Activated naive CD4-positive, alpha-beta T cell treated with anti-CD3 and anti-CD28 coated beads, Interleukin-2, amount 50 U/mL, for 16 hours (primary cell): Measurements from ENCODE around the gene TTC36.
"Not testable (repeated sequence)": the region's sequence is repeated elsewhere in the genome, so short reads cannot be mapped to it uniquely, and the experiment has no call there.

Experiments used
- DNase-seq: peaks from one replicate; pipeline ENCODE4 v3.0.0-alpha.2; 2020

Gene TTC36, protein sequence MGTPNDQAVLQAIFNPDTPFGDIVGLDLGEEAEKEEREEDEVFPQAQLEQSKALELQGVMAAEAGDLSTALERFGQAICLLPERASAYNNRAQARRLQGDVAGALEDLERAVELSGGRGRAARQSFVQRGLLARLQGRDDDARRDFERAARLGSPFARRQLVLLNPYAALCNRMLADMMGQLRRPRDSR

DNA sequence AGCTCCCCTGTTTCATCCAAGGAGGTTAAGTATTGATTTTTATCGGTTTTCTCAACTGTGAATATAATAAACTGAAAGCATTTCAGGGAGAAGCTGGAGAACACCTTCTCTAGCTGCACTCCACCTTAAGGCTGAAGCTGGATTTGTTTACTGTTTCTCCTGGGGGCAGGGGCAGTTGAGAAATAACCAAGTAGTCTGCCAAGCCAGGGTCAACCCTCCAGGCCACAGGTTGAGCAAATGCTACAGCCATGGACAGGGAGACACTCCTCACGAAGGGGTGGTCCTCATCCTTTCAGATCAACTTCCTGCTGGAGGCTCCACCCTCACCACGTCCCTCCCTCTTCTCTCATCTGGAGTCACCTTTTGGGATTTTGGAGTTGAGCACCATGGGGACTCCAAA is at the start of gene TTC36:
Gene TTC36, plus strand, starts transcription at position 366 of the 400 bp plus-strand sequence. Its CDS starts 21 bp downstream, at position 387.
- no peak for DNase-seq

DNA sequence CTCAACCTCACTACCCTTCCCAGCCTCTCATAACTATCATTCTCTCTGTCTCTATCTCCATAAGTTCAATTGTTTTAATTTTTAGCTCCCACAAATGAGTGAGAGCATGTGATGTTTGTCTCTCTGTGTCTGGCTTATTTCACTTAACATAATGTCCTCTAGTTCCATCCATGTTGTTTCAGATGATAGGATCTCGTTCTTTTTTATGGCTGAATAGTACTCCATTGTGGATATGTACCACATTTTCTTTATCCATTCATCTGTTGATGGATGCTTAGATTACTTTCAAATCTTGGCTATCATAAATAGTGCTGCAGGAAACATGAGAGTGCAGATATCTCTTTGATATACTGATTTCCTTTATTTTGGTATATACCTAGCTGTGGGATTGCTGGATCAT is 46.0 kb upstream of the TTC36 start:
- DNase-seq: not testable (repeated sequence)

DNA sequence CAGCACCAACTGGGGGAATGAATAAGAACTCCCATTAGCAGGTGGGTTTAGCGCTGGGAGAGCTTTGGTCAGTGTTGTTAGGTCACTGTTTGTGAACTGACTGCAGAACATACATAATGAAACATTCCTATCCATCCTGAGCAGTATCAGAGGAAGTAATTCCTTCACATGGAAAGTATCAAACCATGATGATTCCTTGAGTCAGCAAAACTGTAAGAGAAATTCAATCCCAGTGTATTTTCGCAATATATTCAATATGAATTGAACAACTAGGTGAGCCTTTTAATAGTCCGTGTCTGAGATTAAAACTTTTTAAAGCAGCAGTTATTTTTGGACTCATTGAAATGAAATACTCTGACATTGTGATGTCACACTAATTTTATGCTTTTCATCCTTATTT is 42.9 kb upstream of the TTC36 start:
- DNase-seq: no peak

DNA sequence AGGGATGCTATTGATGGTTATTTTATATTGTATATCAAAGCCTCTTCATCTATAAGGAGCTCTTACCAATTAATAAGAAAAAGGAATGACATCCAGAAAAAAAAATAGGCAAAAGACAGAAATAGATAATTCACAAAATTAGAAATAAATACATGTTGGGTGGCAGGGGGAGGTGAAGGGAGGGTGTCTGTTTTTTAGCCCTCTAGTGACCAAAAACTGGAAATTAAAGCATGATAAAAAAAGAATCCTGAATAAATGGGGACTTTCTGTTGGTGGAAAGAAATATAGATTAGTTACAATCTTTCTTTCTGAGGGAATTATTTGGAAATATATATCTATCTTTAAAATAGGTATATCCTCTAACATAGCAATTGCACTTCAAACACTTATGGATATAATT is 42.0 kb upstream of the TTC36 start:
- DNase-seq: no peak

DNA sequence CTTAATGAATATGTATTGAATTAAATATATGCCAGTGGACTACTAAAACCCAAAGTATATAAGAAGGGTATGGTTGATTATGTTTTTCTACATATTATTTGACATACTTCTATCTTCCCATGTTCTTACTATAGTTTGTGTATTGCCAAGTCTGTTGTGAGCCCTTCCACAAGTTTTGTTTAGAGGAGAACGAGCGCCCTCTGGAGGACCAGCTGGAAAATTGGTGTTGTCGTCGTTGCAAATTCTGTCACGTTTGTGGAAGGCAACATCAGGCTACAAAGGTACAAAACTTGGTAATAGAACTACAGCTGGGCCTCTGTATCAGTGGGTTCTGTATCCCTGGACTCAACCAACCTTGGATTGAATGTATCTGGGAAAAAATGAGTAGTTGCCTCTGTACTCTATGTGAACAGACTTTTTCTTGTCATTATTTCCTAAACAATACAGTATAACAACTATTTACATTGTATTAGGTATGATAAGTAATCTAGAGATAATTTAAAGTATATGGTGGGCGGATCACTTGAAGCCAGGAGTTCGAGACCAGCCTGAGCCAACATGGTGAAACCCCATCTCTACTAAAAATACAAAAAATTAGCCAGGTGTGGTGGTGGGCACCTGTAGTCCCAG is 38.7 kb upstream of the TTC36 start:
- DNase-seq: peak; percentile 78

DNA sequence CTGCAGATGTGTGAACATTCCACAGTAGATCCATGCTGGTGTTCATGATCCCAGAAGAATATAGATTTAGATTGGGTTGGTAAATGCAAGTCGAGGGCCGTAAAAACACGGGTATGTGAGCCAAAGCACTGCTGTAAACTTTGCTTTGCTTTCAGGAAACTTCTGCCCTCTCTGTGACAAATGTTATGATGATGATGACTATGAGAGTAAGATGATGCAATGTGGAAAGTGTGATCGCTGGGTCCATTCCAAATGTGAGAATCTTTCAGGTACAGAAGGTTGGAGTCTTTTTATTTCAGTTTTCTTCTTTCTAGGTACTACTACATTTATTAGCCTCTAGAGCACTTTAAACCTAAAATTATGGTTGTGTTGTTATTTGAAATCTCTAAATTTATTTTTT is 36.2 kb upstream of the TTC36 start:
- DNase-seq: no peak

DNA sequence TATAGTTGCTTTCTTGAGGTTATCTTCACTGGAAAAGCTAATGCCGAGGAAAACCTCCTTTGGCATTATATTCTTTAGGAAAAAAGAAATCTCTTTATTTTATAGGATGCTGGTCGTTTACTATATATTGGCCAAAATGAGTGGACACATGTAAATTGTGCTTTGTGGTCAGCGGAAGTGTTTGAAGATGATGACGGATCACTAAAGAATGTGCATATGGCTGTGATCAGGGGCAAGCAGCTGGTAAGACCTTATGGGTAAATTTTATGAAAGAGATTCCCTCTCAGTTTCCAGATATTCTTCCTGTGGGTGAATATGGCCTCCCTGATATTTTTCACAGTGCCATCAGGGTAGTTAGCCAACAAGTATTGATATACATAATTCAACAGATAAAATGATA is 29.4 kb upstream of the TTC36 start:
- DNase-seq: no peak

DNA sequence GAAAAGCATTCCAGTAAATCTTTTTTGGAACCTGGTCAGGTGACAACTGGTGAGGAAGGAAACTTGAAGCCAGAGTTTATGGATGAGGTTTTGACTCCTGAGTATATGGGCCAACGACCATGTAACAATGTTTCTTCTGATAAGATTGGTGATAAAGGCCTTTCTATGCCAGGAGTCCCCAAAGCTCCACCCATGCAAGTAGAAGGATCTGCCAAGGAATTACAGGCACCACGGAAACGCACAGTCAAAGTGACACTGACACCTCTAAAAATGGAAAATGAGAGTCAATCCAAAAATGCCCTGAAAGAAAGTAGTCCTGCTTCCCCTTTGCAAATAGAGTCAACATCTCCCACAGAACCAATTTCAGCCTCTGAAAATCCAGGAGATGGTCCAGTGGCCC is 24.1 kb upstream of the TTC36 start:
- no peak for DNase-seq

DNA sequence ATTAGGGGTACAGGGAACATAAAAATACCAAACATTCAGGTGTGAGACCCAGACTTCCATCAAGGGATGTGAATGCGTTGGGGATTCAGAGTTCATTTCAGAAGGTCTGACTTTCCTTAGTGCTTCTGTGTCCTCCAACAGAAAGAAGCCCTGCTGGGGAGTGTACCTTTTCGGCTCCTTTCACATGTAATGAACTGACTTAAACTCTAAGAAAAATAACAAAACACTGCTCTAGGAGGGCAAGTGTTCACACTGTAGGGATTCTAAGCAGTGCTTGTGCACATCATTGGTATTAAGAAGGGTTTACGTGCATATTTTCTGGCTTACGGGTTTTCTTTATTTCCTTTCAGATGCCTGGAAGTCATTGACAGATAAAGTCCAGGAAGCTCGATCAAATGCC is 15.7 kb upstream of the TTC36 start:
- DNase-seq: no peak

DNA sequence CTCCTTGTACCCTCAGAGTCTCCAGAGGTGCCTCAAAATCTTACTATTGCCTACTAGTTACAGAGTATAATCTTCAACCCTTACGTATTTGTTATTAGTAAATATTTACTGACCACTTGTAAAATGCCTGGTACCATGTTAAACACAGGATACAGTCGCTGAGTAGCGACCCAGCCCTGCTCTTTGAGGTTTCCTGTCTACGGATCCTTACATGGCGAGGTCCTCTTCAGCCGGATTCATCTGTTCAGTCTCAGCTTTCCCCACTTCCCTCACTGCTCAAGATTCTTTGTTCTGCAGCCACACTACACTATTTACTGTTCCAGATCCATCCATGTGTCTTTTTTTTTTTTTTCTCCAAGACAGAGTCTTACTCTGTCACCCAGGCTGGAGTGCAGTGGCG is 13.2 kb upstream of the TTC36 start:
- no peak for DNase-seq

DNA sequence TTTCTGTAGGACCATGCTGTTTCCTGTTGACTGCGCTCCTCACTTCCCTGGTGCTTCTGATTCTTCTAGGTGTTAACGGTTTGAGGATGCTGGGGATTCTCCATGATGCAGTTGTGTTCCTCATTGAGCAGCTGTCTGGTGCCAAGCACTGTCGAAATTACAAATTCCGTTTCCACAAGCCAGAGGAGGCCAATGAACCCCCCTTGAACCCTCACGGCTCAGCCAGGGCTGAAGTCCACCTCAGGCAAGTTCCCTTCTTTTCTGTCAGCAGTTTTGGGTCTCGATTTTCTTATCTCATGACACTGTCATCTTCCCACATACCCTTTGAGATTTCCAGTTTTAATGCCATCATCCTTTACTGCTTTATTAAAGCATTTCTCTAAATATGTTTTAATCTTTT is 7.7 kb upstream of the TTC36 start:
- no peak for DNase-seq

DNA sequence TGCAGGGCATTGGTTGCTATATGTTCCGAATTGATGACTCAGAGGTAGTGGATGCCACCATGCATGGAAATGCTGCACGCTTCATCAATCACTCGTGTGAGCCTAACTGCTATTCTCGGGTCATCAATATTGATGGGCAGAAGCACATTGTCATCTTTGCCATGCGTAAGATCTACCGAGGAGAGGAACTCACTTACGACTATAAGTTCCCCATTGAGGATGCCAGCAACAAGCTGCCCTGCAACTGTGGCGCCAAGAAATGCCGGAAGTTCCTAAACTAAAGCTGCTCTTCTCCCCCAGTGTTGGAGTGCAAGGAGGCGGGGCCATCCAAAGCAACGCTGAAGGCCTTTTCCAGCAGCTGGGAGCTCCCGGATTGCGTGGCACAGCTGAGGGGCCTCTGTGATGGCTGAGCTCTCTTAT is 5.4 kb upstream of the TTC36 start:
- DNase-seq: no peak

DNA sequence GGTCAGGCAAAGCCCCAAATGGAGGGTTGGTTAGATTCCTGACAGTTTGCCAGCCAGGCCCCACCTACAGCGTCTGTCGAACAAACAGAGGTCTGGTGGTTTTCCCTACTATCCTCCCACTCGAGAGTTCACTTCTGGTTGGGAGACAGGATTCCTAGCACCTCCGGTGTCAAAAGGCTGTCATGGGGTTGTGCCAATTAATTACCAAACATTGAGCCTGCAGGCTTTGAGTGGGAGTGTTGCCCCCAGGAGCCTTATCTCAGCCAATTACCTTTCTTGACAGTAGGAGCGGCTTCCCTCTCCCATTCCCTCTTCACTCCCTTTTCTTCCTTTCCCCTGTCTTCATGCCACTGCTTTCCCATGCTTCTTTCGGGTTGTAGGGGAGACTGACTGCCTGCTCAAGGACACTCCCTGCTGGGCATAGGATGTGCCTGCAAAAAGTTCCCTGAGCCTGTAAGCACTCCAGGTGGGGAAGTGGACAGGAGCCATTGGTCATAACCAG is 4.7 kb upstream of the TTC36 start:
- no peak for DNase-seq

DNA sequence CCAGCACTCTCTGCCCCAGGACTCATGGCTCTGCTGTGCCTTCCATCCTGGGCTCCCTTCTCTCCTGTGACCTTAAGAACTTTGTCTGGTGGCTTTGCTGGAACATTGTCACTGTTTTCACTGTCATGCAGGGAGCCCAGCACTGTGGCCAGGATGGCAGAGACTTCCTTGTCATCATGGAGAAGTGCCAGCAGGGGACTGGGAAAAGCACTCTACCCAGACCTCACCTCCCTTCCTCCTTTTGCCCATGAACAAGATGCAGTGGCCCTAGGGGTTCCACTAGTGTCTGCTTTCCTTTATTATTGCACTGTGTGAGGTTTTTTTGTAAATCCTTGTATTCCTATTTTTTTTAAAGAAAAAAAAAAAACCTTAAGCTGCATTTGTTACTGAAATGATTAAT is 2.9 kb upstream of the TTC36 start:
- DNase-seq: no peak

DNA sequence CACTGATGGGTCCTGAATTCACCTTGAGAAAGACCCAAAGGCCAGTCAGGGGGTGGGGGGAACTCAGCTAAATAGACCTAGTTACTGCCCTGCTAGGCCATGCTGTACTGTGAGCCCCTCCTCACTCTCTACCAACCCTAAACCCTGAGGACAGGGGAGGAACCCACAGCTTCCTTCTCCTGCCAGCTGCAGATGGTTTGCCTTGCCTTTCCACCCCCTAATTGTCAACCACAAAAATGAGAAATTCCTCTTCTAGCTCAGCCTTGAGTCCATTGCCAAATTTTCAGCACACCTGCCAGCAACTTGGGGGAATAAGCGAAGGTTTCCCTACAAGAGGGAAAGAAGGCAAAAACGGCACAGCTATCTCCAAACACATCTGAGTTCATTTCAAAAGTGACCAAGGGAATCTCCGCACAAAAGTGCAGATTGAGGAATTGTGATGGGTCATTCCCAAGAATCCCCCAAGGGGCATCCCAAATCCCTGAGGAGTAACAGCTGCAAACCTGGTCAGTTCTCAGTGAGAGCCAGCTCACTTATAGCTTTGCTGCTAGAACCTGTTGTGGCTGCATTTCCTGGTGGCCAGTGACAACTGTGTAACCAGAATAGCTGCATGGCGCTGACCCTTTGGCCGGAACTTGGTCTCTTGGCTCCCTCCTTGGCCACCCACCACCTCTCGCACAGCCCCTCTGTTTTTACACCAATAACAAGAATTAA is 2.4 kb upstream of the TTC36 start:
- DNase-seq: no peak

DNA sequence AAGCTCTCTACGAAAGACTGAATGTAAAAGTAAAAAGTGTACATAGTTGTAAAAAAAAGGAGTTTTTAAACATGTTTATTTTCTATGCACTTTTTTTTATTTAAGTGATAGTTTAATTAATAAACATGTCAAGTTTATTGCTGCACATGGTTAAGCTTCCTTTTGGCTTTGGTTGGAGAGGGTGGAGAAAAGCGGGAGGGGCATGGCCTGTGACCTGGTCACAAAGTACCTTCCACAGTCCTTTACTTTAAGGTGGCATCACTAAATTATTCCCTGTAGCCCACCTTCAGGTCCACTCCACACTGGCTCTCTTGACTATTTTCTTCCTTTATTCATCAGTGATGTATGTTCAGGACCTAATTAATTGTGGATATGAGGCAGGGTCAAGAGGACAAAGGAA is 586 bp upstream of the TTC36 start:
- no peak for DNase-seq

DNA sequence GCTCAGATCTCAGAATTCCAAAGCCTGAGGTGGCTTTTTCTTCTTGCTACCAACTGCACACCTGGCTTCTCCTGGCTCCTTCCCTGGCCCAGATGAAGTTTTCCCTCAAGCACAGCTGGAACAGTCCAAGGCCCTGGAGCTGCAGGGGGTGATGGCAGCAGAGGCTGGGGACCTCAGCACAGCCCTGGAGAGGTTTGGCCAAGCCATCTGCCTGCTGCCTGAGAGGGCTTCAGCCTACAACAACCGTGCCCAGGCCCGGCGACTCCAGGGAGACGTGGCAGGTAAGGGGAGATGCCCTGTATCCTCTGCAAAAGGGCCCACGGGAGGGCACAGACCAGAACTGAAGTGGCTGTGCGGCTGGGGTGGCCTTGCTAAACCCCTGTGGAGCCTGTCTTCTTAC is 1.2 kb downstream of the TTC36 start:
- no peak for DNase-seq

DNA sequence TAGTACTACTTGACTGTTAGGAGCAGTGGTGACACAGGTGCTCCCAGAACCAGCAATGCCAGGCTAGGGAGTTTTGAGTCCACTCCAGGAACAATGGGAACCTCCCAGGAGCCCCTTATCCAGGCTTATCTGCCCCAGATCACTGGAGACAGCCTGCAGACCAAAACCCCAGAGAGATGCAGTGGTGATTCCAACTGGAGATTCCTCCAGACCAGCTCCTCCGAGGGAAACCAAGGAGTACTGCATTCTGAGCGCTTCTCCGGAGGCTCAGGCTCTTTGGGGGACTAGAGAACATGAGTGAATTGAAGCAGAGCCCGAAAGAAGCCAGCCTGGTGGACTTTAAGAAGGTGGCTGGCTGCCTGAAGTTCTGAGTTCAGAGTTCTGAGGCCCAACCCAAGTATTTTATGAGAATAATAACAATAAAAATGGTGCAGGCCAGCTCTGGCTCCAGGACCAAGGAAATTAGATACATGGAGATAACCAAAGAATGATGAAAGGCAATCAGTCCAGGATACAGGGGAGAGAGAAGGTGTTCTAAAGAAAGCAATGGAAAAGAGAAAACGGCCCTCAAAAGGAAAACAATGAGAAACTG is 2.4 kb downstream of the TTC36 start:
- no peak for DNase-seq

DNA sequence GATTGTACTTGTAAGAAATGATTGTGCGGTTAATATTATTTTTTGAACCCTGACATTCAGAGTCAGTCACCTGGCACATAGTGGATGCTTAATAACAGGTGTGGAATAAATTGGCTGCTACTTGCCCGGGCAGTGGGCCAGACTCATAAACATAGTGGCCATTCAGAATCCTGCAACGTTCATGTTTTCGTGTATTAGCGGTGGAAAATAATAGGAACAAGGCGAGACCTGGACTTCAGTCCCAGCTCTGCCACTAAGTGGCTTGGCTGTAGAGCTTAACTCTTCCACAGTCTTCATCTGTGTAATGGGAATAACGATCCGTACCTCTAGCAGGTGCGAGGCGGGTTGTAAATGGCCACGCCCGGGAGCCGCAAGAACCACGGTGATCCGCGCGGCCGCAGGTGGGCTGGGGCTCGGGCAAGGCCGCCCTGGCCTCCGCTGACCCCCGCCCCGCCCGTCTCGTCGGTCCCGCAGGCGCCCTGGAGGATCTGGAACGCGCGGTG is 3.0 kb downstream of the TTC36 start:
- no peak for DNase-seq

DNA sequence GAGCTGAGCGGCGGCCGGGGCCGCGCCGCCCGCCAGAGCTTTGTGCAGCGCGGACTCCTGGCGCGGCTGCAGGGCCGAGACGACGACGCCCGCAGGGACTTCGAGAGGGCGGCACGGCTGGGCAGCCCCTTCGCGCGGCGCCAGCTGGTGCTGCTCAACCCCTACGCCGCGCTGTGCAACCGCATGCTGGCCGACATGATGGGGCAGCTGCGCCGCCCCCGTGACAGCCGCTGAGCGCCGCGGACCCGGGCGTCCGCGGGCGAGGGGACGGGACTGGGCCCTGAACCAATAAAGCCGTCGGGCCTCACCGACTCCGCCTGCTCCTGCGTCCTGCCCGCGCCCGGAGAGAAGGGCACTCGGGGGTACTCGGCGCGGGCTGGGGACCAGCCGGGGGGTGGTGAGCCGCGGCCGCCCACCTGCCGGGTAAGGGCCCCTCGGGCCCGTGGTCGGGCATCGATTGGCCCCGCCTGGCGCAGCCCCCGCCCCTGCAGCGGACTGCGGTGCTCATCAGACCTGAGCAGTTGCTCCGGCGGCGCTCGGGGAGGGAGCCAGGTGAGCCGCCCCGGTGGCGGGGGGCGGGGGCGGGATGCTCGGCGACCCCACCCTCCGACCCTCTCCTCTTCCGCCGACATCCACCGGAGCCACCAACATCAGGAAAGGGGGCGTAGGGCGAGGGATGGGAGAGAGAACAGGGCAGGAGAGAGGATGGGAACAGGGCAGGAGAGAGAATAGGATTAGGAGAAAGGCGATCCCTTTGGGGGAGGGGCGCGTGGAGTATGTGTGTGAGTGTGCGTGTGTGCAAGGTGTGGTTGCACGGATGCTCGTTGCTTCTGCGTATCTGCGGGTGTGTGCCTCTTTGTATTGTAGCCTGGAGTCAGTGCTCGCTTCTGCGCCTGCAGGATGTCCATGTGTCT is 3.7 kb downstream of the TTC36 start, which contains the start of gene TMEM25:
Gene TMEM25, plus strand, starts transcription at position 510 of the 914 bp plus-strand sequence. CDS start 610 bp downstream, outside the sequence.
- peak; percentile 86 for DNase-seq

DNA sequence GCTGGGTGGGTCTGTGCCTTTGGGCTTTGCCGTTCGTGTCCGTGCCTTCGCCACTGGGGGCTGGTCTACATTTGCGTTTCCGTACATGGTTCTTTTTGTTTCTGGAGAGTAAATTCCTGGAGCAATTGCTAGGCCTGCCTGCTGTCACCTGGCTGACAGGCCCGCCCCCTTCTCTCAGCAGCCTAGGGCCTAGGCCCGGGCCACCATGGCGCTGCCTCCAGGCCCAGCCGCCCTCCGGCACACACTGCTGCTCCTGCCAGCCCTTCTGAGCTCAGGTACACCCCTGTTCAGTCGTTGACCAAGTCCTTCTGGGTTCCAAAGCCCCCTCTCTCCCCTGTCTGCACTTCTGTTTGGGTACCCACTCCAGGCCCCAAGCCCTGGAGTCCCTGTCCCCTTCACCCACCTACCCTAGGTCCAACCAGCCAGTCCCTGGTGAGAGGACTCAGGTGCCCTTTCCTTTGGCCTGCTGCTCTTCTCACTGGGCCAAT is 4.4 kb downstream of the TTC36 start:
- no peak for DNase-seq

DNA sequence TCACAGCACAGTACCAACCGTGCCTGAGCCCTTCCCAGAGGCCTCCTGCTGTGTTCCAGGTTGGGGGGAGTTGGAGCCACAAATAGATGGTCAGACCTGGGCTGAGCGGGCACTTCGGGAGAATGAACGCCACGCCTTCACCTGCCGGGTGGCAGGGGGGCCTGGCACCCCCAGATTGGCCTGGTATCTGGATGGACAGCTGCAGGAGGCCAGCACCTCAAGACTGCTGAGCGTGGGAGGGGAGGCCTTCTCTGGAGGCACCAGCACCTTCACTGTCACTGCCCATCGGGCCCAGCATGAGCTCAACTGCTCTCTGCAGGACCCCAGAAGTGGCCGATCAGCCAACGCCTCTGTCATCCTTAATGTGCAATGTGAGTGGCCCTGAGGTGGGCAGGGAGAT is 4.8 kb downstream of the TTC36 start:
- no peak for DNase-seq
